Activated naive CD8-positive, alpha-beta T cell (primary cell): ENCODE measurements around the gene NAA80.
A peak's percentile ranks its signal among the peaks of the same experiment; 100 is the strongest.

ENCODE experiments used
- H3K27ac Mint-ChIP-seq: one replicate; pipeline ENCODE4 v1.8.0; 2021; ENCODE audit warnings: mixed read lengths
- H3K27me3 Mint-ChIP-seq: one replicate; pipeline ENCODE4 v1.8.0; 2021; ENCODE audit warnings: mixed read lengths
- H3K36me3 Mint-ChIP-seq: one replicate; pipeline ENCODE4 v1.8.0; 2021; ENCODE audit warnings: mixed read lengths
- H3K4me1 Mint-ChIP-seq: one replicate; pipeline ENCODE4 v1.8.0; 2021; ENCODE audit warnings: low read depth, mixed read lengths
- H3K4me3 Mint-ChIP-seq: one replicate; pipeline ENCODE4 v1.8.0; 2021; ENCODE audit warnings: mild to moderate bottlenecking, mixed read lengths
- H3K9me3 Mint-ChIP-seq: one replicate; pipeline ENCODE4 v1.8.0; 2021; ENCODE audit warnings: low read depth, mixed read lengths

The NAA80 gene

GRCh38 chr3:50258029-50258680 is 41.0 kb downstream of the NAA80 start:
- Mint-ChIP-seq H3K4me3 (no peak overlapping the region), H3K36me3 (peaks cover 4% of the 10 kb centered on the region), H3K27me3 (no peaks in the 10 kb centered on the region), H3K9me3 (no peaks in the 10 kb centered on the region), H3K27ac (no peak overlapping the region), H3K4me1 (peaks cover 7% of the 10 kb centered on the region)

GRCh38 chr3:50256978-50257890 is 42.0 kb downstream of the NAA80 start:
- Mint-ChIP-seq H3K9me3 (no peaks in the 10 kb centered on the region), H3K27ac (peak overlapping the region; percentile 28), H3K36me3 (peaks cover 4% of the 10 kb centered on the region), H3K4me3 (no peak overlapping the region), H3K27me3 (no peaks in the 10 kb centered on the region), H3K4me1 (peaks cover 7% of the 10 kb centered on the region)

- no peak overlapping the region for H3K27ac Mint-ChIP-seq
- no peaks in the 10 kb centered on the region for H3K27me3 Mint-ChIP-seq
- peaks cover 18% of the 10 kb centered on the region for H3K4me1 Mint-ChIP-seq
- peaks cover 4% of the 10 kb centered on the region for H3K36me3 Mint-ChIP-seq
- no peak overlapping the region for H3K4me3 Mint-ChIP-seq
- no peaks in the 10 kb centered on the region for H3K9me3 Mint-ChIP-seq
Measured at GRCh38 chr3:50255251-50255615, 44.0 kb downstream of the NAA80 start.

GRCh38 chr3:50254577-50255250 is 44.5 kb downstream of the NAA80 start:
- peaks cover 4% of the 10 kb centered on the region for H3K36me3 Mint-ChIP-seq
- H3K27me3 Mint-ChIP-seq: no peaks in the 10 kb centered on the region
- peaks cover 23% of the 10 kb centered on the region for H3K4me1 Mint-ChIP-seq
- no peak overlapping the region for H3K4me3 Mint-ChIP-seq
- no peaks in the 10 kb centered on the region for H3K9me3 Mint-ChIP-seq
- no peak overlapping the region for H3K27ac Mint-ChIP-seq

- Mint-ChIP-seq H3K4me3 (no peak overlapping the region), H3K9me3 (no peaks in the 10 kb centered on the region), H3K27ac (peak overlapping the region; percentile 81), H3K36me3 (no peaks in the 10 kb centered on the region), H3K27me3 (no peaks in the 10 kb centered on the region), H3K4me1 (peaks cover 41% of the 10 kb centered on the region)
Measured at GRCh38 chr3:50251220-50251619, 48.0 kb downstream of the NAA80 start.

- Mint-ChIP-seq H3K27me3 (no peaks in the 10 kb centered on the region), H3K27ac (peak overlapping the region; percentile 94), H3K4me3 (no peak overlapping the region), H3K9me3 (no peaks in the 10 kb centered on the region), H3K4me1 (peaks cover 46% of the 10 kb centered on the region), H3K36me3 (no peaks in the 10 kb centered on the region)
Measured at GRCh38 chr3:50250514-50250913, 48.7 kb downstream of the NAA80 start.

GRCh38 chr3:50249457-50249856 is 49.7 kb downstream of the NAA80 start:
- Mint-ChIP-seq H3K4me1 (peaks cover 53% of the 10 kb centered on the region), H3K27ac (peak overlapping the region; percentile 94), H3K4me3 (no peak overlapping the region), H3K9me3 (no peaks in the 10 kb centered on the region), H3K36me3 (no peaks in the 10 kb centered on the region), H3K27me3 (no peaks in the 10 kb centered on the region)

GRCh38 chr3:50248387-50248786 is 50.8 kb downstream of the NAA80 start:
- peaks cover 59% of the 10 kb centered on the region for H3K4me1 Mint-ChIP-seq
- no peaks in the 10 kb centered on the region for H3K9me3 Mint-ChIP-seq
- H3K27ac Mint-ChIP-seq: peak overlapping the region; percentile 94
- H3K36me3 Mint-ChIP-seq: no peaks in the 10 kb centered on the region
- no peaks in the 10 kb centered on the region for H3K27me3 Mint-ChIP-seq
- H3K4me3 Mint-ChIP-seq: peak overlapping the region; percentile 56

- Mint-ChIP-seq H3K4me3 (peak overlapping the region; percentile 85), H3K4me1 (peaks cover 72% of the 10 kb centered on the region), H3K9me3 (no peaks in the 10 kb centered on the region), H3K27me3 (no peaks in the 10 kb centered on the region), H3K27ac (peak overlapping the region; percentile 97), H3K36me3 (no peaks in the 10 kb centered on the region)
Measured at GRCh38 chr3:50246517-50246954, 52.7 kb downstream of the NAA80 start.
